Psoas muscle (tissue), 8 donors: Measurements from ENCODE around the gene SMYD2. TPM values are rescaled to one million over a fixed set of nuclear protein-coding genes. Genes with fewer than 3 reads are reported as not detected.

ENCODE experiments used
- ATAC-seq, 4 donors: fragments of 200-7000 bp; cut with Tn5 transposase; one replicate each; pipeline ENCODE4 v1.9.1; 2020; ENCODE audit warnings: moderate library complexity in 3 of 4, mild to moderate bottlenecking in 2 of 4
- DNase-seq, 2 donors: peaks; one replicate each; pipeline ENCODE4 v3.0.0-alpha.2; 2020
- H3K27ac ChIP-seq: fragments of 200-600 bp; one replicate; pipeline ENCODE4 v1.8.0; 2022
- H3K27me3 ChIP-seq, 3 donors: fragments of 200-600 bp in 1 of 3; one replicate each; pipeline versions ENCODE4 v1.6.1 to v1.8.0; 2013 to 2022; ENCODE audit warnings: low read length in 2 of 3, mild to moderate bottlenecking in 2 of 3, moderate library complexity in 1 of 3; ENCODE audit not compliant: insufficient read depth in 3 of 3
- H3K36me3 ChIP-seq, 2 donors: fragments of 200-600 bp in 1 of 2; one replicate each; pipeline versions ENCODE4 v1.6.1 to v1.8.0; 2013 to 2022; ENCODE audit warnings: low read depth in 1 of 2, mild to moderate bottlenecking in 1 of 2, moderate library complexity in 1 of 2; ENCODE audit not compliant: insufficient read depth in 1 of 2
- H3K4me1 ChIP-seq: fragments of 200-600 bp; one replicate; pipeline ENCODE4 v1.8.0; 2022
- H3K4me3 ChIP-seq: fragments of 200-600 bp; one replicate; pipeline ENCODE4 v1.8.0; 2022; ENCODE audit warnings: mild to moderate bottlenecking
- H3K9me3 ChIP-seq: fragments of 200-600 bp; one replicate; pipeline ENCODE4 v1.8.0; 2022
- WGBS, 3 donors: extraction: QIAGEN DNeasy Blood & Tissue Kit; methylation state at CpG; one replicate each; pipeline versions ENCODE4 v1.1.6 to v1.1.7; 2013; 5-methylcytosine and 5-hydroxymethylcytosine counted together
- intact Hi-C, 2 donors: fragments of 100-400 bp; cut with DNase I; formaldehyde crosslinking; loops; one replicate each; pipeline versions ENCODE4 v1.11.0 to v1.14.2; 2022
- polyA plus RNA-seq, 3 donors: library from polyadenylated mRNA; stranded (reverse); fragments of 200-250 nt; gene quantifications; one replicate each; pipeline ENCODE4 v1.2.3, GENCODE V29; 2013
- total RNA-seq, 4 donors: library from RNA; stranded (reverse); fragmentation: NEBNext Ultra II Directional in 2 of 4; extraction: Animal tissue kit (Norgen Biotek cat#: 25700) in 2 of 4; gene quantifications; one replicate each; pipeline versions ENCODE4 v1.2.1 to v1.2.4, GENCODE V29; 2021 to 2023
- TF ChIP-seq, protein P1 (sequence below): fragments of 200-600 bp; IDR thresholded peaks from one replicate; pipeline ENCODE4 v1.8.0; 2022; ENCODE audit warnings: antibody characterized with exemption
- donor health status: healthy with polysubstance abuse.
- donor health status: DM: no; HTN: no; CAD: no; lungs with moderate emphysema.
- donor health status: Bipolar disorder and iron deficiency.
- donor health status: healthy.
- donor health status: DM: yes; HTN: yes; CAD: no.
- donor health status: DM: no; HTN: no; CAD: no.
- donor health status: DM: no; HTN: no; CAD: no.
- donor health status: DM: yes; HTN: yes; CAD: no.

Gene SMYD2
- total and polyA plus RNA-seq, 7 donors = 15.6 to 75.3 (median 46.9) TPM

DNA sequence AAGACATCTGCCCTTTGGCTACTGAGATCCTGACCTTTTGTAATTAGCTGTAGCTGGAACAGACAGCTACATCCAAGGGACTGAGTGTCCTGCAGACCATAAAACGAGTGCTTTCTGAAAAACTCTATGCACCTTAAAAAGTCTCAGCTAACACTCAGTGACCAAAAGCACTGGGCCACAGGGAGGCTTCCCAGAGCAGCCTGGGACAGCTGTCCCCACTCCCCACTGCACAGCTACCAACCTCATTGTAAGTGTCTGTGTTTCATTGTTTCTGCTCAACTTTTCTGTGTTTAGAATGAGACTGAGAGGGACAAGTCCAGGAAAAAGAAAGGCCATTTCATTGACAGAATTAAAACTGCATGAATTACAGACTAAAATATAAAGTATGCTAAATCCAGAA lies 80.7 kb downstream of the SMYD2 start:
- Histone ChIP-seq H3K27me3 (no peaks in the 10 kb centered on the region), H3K27ac (peak overlapping the region; percentile 87), H3K4me1 (peaks cover 27% of the 10 kb centered on the region), H3K4me3 (no peak overlapping the region), H3K9me3 (no peaks in the 10 kb centered on the region), H3K36me3 (peaks cover 5 to 58% of the 10 kb centered on the region in 2 donors)
- TF ChIP-seq, protein P1, sequence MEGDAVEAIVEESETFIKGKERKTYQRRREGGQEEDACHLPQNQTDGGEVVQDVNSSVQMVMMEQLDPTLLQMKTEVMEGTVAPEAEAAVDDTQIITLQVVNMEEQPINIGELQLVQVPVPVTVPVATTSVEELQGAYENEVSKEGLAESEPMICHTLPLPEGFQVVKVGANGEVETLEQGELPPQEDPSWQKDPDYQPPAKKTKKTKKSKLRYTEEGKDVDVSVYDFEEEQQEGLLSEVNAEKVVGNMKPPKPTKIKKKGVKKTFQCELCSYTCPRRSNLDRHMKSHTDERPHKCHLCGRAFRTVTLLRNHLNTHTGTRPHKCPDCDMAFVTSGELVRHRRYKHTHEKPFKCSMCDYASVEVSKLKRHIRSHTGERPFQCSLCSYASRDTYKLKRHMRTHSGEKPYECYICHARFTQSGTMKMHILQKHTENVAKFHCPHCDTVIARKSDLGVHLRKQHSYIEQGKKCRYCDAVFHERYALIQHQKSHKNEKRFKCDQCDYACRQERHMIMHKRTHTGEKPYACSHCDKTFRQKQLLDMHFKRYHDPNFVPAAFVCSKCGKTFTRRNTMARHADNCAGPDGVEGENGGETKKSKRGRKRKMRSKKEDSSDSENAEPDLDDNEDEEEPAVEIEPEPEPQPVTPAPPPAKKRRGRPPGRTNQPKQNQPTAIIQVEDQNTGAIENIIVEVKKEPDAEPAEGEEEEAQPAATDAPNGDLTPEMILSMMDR = no peak
- intact Hi-C loops = loop anchor here (5.0 to 10.0 kb wide), 2 partner anchors 191 to 193 kb away; partner anchors contain the start of gene PTPN14 (in 2 of the 2)
- 10 to 39% (median 11%) methylated on average over 1 of the region's 1 CpG for WGBS, 3 donors
- ATAC-seq (peak in 3 of 4 donors; percentile 14 to 61 (median 29)), DNase-seq (no peak)

DNA sequence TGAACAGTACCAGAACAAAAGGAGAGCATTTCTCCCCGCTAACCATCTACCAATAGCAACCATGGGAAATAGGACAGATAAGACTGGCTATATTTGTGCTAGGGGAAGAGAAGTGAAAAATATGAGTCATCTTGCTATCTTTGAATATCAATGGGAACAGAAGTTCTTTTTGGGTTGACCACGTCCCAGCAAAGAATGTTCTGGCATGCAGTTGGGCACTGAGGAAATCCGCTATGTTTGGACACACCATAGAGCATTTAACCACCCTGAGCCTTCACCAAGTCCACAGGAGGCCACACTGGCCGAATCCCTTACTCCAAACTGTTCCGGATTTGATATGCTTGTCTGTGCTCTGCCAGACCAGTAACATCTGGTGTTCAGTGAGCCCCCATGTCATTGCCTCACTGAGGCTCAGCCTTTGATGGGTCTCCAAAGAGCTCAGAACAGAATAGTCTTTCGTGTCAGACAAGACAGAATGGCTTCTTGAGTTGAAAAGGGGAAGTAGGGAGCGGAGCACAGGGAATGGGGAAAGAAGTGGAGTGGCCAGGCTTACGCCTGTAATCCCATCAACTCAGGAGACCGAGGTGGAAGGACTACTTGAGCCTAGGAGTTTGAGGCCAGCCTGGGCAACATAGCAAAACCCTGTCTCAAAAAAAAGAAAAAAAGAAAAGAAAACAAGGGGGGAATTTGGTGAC lies 81.4 kb downstream of the SMYD2 start:
- peak; percentile 51 to 80 for DNase-seq
- H3K4me1 ChIP-seq = peaks cover 27% of the 10 kb centered on the region
- no peaks in the 10 kb centered on the region for H3K27me3 ChIP-seq

DNA sequence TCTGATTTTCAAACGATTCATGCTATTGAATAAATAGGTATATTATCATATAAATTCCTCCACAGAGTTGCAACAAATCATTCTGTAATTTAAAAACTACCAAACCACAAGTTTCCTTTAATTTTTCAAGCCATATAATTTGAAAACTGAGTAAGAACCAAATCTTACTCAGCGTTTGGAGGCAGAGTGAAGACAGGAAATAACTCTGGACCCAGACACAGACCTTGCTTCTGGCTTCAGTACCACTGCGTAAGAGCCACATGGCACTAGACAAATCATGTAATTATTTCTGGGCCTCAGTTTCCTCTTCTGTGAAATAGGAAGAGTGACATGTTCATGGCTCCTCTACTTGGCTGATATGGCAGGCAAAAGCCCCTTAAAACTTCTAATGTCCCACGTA lies 82.4 kb downstream of the SMYD2 start:
- TF ChIP-seq, protein P1 = no peak
- Histone ChIP-seq H3K27ac (peak overlapping the region; percentile 87), H3K36me3 (peaks cover 2 to 52% of the 10 kb centered on the region in 2 donors), H3K27me3 (no peaks in the 10 kb centered on the region), H3K9me3 (no peaks in the 10 kb centered on the region), H3K4me1 (peaks cover 27% of the 10 kb centered on the region), H3K4me3 (no peak overlapping the region)
- ATAC-seq (no peak), DNase-seq (no peak)
- WGBS, 3 donors = 62 to 73% (median 68%) methylated on average over 4 of the region's 4 CpGs
- intact Hi-C loops = loop anchor here (5.0 to 10.0 kb wide), 2 partner anchors 189 to 191 kb away; partner anchors contain the start of gene PTPN14 (in 2 of the 2)

More for the DNA sequence above, 81.4 kb downstream of the SMYD2 start:
- Histone ChIP-seq H3K9me3 (no peaks in the 10 kb centered on the region), H3K27ac (peak overlapping the region; percentile 87), H3K4me3 (no peak overlapping the region), H3K36me3 (peaks cover 2 to 54% of the 10 kb centered on the region in 2 donors)
- intact Hi-C loops = loop anchor here (5.0 to 10.0 kb wide), 2 partner anchors 190 to 192 kb away; partner anchors contain the start of gene PTPN14 (in 2 of the 2)
- peak; percentile 93 to 95 (median 93) for ATAC-seq
- TF ChIP-seq, protein P1 = no peak
- WGBS, 3 donors = 33 to 48% (median 33%) methylated on average over 9 of the region's 9 CpGs

DNA sequence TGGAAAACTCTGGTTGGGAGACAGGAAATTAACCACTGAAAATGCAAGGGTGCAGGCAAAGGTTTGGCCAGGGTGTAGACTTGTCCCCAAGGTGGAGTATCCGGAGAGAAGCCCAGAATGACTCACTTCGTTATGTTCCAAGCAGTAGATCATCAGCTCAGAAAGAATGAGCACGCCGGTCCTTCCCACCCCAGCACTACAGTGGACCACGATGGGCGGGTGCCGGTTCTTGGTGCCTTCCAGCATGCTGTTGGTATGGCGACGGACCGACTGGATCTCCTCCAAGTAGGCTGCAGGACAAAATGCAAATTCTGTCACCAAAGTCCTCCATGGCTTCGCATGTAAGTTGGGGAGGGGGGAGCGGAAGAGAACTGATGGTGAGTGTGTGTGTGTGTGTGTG lies 83.4 kb downstream of the SMYD2 start:
- peak in 3 of 4 donors; percentile 52 to 65 (median 60) for ATAC-seq
- H3K4me1 ChIP-seq = peaks cover 27% of the 10 kb centered on the region
- H3K36me3 ChIP-seq = peaks cover 2 to 53% of the 10 kb centered on the region in 2 donors
- no peak overlapping the region for H3K4me3 ChIP-seq
- TF ChIP-seq, protein P1 = no peak
- H3K27ac ChIP-seq = peak overlapping the region; percentile 87
- peak; percentile 49 to 72 for DNase-seq
- WGBS, 3 donors = 44 to 57% (median 51%) methylated on average over 12 of the region's 12 CpGs
- no peaks in the 10 kb centered on the region for H3K9me3 ChIP-seq
- intact Hi-C loops = loop anchor here (5.0 to 10.0 kb wide), 2 partner anchors 188 to 190 kb away; partner anchors contain the start of gene PTPN14 (in 2 of the 2)
- no peaks in the 10 kb centered on the region for H3K27me3 ChIP-seq
